ENCODE measurements around the gene CLIP1.

- TF ChIP-seq CTCF (IDR thresholded peaks at IDR 0.05; ENCODE audit: low read depth, low read length), result peak; percentile 40
- TF ChIP-seq EZH2phosphoT487 (IDR thresholded peaks at IDR 0.05; ENCODE audit: low read depth), result no peak
Measured at GRCh38 chr12:122306407-122306806, 116.1 kb downstream of the CLIP1 start.
